B cell (primary cell): ENCODE results near the gene GPC4. TPM values are rescaled to one million over a fixed set of nuclear protein-coding genes. Genes with fewer than 3 reads are reported as not detected.

ENCODE experiments used
- ATAC-seq: fragments of 200-7000 bp; cut with Tn5 transposase; one replicate; pipeline ENCODE4 v1.10.0; 2021; ENCODE audit warnings: low read depth, mild to moderate bottlenecking, moderate number of reproducible peaks, moderate library complexity
- CTCF ChIA-PET: fragments of 350-600 bp; sonication (Branson Sonifier 250); formaldehyde crosslinking; loops from one replicate; lab custom pipeline; 2021; ENCODE audit warnings: antibody characterized with exemption, inconsistent platforms; lab: Charles Lee
- POLR2A ChIA-PET: fragments of 350-600 bp; sonication (Branson Sonifier 250); formaldehyde crosslinking; loops from one replicate; lab custom pipeline; 2021; ENCODE audit warnings: antibody characterized with exemption; lab: Charles Lee
- DNase-seq: peaks from one replicate; pipeline ENCODE4 v3.0.0; 2013
- H2AFZ ChIP-seq: 2 replicates; pipeline ENCODE4 v1.6.1; 2012; ENCODE audit warnings: mild to moderate bottlenecking, low read depth, low read length; ENCODE audit not compliant: insufficient read depth, poor library complexity, severe bottlenecking
- H3K27ac ChIP-seq, 2 donors: 1 replicate in 1 of 2; 2 replicates in 1 of 2; pipeline ENCODE4 v1.5.1; 2012 to 2013; ENCODE audit warnings: low read length in 2 of 2, mild to moderate bottlenecking in 2 of 2, moderate library complexity in 1 of 2
- H3K27me3 ChIP-seq, 4 experiments: fragments of 200-600 bp in 1 of 4; sonication (generic) in 1 of 4; replicated peaks in 1 of 4; 1 replicate in 2 of 4; 2 replicates in 2 of 4; pipeline versions ENCODE4 v1.6.1 to v1.7.0; 2013 to 2016; ENCODE audit warnings: low read length in 3 of 4, mild to moderate bottlenecking in 2 of 4, mixed read lengths in 1 of 4, moderate library complexity in 1 of 4; ENCODE audit not compliant: insufficient read depth in 4 of 4, control insufficient read depth in 3 of 4; ENCODE audit errors: control extremely low read depth in 1 of 4
- H3K36me3 ChIP-seq, 2 experiments: replicated peaks in 1 of 2; 1 replicate in 1 of 2; 2 replicates in 1 of 2; pipeline versions ENCODE4 v1.6.1 to v1.7.1; 2013; ENCODE audit warnings: low read length in 1 of 2; ENCODE audit not compliant: insufficient read depth in 2 of 2, control insufficient read depth in 1 of 2; ENCODE audit errors: control extremely low read depth in 1 of 2, extremely low read depth in 1 of 2
- H3K4me1 ChIP-seq, 2 donors: fragments of 200-600 bp in 1 of 2; sonication (generic) in 1 of 2; 1 replicate in 1 of 2; 2 replicates in 1 of 2; pipeline versions ENCODE4 v1.5.1 to v1.6.1; 2013 to 2017; ENCODE audit warnings: low read length in 2 of 2; ENCODE audit not compliant: control insufficient read depth in 2 of 2, insufficient read depth in 2 of 2
- H3K4me2 ChIP-seq: replicated peaks from 2 replicates; pipeline ENCODE3; 2012; ENCODE audit warnings: mild to moderate bottlenecking, low read depth, low read length; ENCODE audit not compliant: poor library complexity, severe bottlenecking
- H3K4me3 ChIP-seq, 5 experiments: fragments of 200-600 bp in 1 of 5; sonication (generic) in 1 of 5; 1 replicate in 3 of 5; 2 replicates in 2 of 5; pipeline versions ENCODE4 v1.5.1 to v1.7.0; 2011 to 2016; ENCODE audit warnings: low read length in 4 of 5, mild to moderate bottlenecking in 4 of 5, low read depth in 2 of 5, control low read depth in 1 of 5, moderate library complexity in 1 of 5; ENCODE audit not compliant: insufficient read depth in 1 of 5; ENCODE audit errors: control extremely low read depth in 1 of 5, extremely low read depth in 1 of 5
- H3K79me2 ChIP-seq: fragments of 200-600 bp; sonication (generic); one replicate; pipeline ENCODE4 v1.6.0; 2016; ENCODE audit warnings: low read length; ENCODE audit not compliant: control insufficient read depth, insufficient read depth
- H3K9ac ChIP-seq: fragments of 200-600 bp; sonication (generic); 2 replicates; pipeline ENCODE4 v1.6.1; 2017; ENCODE audit warnings: mild to moderate bottlenecking, low read length, moderate library complexity
- H3K9me3 ChIP-seq, 3 donors: one replicate each; pipeline versions ENCODE4 v1.6.1 to v1.7.1; 2013; ENCODE audit warnings: low read length in 2 of 3; ENCODE audit not compliant: control insufficient read depth in 2 of 3, insufficient read depth in 1 of 3; ENCODE audit errors: control extremely low read depth in 1 of 3
- H4K20me1 ChIP-seq: 2 replicates; pipeline ENCODE4 v1.6.0; 2012; ENCODE audit warnings: mild to moderate bottlenecking, low read length; ENCODE audit not compliant: insufficient read depth, control insufficient read depth, poor library complexity, severe bottlenecking
- H3K27ac Mint-ChIP-seq: one replicate; pipeline ENCODE4 v1.8.0; 2021; ENCODE audit warnings: mixed read lengths
- H3K27me3 Mint-ChIP-seq: one replicate; pipeline ENCODE4 v1.8.0; 2021; ENCODE audit warnings: mixed read lengths
- H3K4me1 Mint-ChIP-seq: one replicate; pipeline ENCODE4 v1.8.0; 2021; ENCODE audit warnings: mixed read lengths
- H3K4me3 Mint-ChIP-seq: one replicate; pipeline ENCODE4 v1.8.0; 2021; ENCODE audit warnings: mixed read lengths
- H3K9me3 Mint-ChIP-seq: one replicate; pipeline ENCODE4 v1.8.0; 2022; ENCODE audit warnings: mixed read lengths; ENCODE audit not compliant: insufficient read depth
- EZH2 ChIP-seq: IDR thresholded peaks from 2 replicates; pipeline ENCODE4 v1.6.1; 2012; ENCODE audit warnings: borderline replicate concordance, low read depth, mild to moderate bottlenecking, moderate library complexity, low read length; ENCODE audit not compliant: insufficient read depth, poor library complexity, severe bottlenecking
- WGBS: methylation state at CpG from one replicate; pipeline ENCODE4 v1.1.5; 2013; ENCODE audit warnings: missing lambda C conversion rate; ENCODE audit not compliant: insufficient coverage; 5-methylcytosine and 5-hydroxymethylcytosine counted together
- intact Hi-C: fragments of 100-400 bp; cut with micrococcal nuclease; formaldehyde crosslinking; loops from one replicate; pipeline ENCODE4 v1.10.0; 2022
- polyA plus RNA-seq: library from polyadenylated mRNA; depleted of rRNA; stranded (reverse); fragments of >200 nt; gene quantifications from 2 replicates; pipeline ENCODE4 v1.2.3, GENCODE V29; 2012
- total RNA-seq, 2 donors: library from RNA; stranded (reverse); fragments of 120-200 nt in 1 of 2; gene quantifications; 1 replicate in 1 of 2; 2 replicates in 1 of 2; pipeline versions ENCODE4 v1.2.3 to v1.2.4, GENCODE V29; 2013 to 2022
- TF ChIP-seq, protein P1 (sequence below): fragments of 200-600 bp; IDR thresholded peaks from one replicate; pipeline ENCODE4 v1.8.0; 2022; ENCODE audit warnings: antibody characterized with exemption, mild to moderate bottlenecking

The GPC4 gene
- total and polyA plus RNA-seq, 2 donors (not counting 1 experiment from before 2014, with no cell fraction given): 0.30 to 0.47 TPM

DNA sequence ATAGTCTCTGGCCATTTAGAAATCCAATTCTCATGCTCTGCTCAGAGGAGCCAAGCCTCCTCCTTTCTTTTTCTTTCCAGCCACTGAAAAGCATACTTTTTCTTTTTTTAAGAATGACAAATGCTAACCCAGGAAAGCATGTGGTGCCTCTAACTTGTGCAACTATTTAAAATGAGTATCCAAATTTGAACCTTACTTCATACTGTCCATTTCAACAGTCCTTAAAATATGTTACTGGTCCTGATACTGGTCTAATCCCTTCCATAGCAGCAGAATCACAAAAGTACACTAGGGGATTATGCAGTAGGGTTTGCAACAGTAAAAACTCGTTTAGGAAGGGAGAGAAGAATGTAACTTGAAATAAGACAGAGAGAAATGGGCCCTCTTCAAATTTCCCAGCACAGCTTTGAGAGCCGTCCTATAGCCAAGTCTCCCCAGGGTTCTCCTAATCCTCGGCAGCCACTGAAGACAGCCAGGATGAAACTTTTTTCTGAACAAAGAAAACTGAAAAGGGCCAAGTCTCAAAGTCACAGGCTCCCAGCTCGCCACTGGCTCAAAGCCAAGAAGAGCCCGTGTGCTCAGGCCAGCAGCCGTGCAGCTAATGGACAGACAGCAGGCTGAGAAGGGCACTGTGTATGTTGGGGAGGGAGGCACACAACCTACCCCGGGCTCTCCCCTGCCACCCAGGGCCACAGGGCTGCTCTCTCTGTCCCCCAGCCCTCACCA is 39.5 kb downstream of the GPC4 start:
- CTCF ChIA-PET: no interaction called here
- H3K9ac ChIP-seq: no peak overlapping the region
- peaks cover 5% of the 10 kb centered on the region for H3K4me1 Mint-ChIP-seq
- peaks cover 2% of the 10 kb centered on the region for H3K27me3 Mint-ChIP-seq
- no peaks in the 10 kb centered on the region for H4K20me1 ChIP-seq
- H2AFZ ChIP-seq: no peak overlapping the region
- no CpG with 5 or more reads among the region's 7 CpGs for WGBS
- no peaks in the 10 kb centered on the region for H3K9me3 Mint-ChIP-seq
- H3K9me3 ChIP-seq: no peaks in the 10 kb centered on the region
- no peaks in the 10 kb centered on the region for H3K27me3 ChIP-seq
- no peaks in the 10 kb centered on the region for H3K36me3 ChIP-seq
- intact Hi-C loops: no loop called here
- peaks cover 0 to 3% of the 10 kb centered on the region in 2 donors for H3K4me1 ChIP-seq
- TF ChIP-seq, protein P1, sequence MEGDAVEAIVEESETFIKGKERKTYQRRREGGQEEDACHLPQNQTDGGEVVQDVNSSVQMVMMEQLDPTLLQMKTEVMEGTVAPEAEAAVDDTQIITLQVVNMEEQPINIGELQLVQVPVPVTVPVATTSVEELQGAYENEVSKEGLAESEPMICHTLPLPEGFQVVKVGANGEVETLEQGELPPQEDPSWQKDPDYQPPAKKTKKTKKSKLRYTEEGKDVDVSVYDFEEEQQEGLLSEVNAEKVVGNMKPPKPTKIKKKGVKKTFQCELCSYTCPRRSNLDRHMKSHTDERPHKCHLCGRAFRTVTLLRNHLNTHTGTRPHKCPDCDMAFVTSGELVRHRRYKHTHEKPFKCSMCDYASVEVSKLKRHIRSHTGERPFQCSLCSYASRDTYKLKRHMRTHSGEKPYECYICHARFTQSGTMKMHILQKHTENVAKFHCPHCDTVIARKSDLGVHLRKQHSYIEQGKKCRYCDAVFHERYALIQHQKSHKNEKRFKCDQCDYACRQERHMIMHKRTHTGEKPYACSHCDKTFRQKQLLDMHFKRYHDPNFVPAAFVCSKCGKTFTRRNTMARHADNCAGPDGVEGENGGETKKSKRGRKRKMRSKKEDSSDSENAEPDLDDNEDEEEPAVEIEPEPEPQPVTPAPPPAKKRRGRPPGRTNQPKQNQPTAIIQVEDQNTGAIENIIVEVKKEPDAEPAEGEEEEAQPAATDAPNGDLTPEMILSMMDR: no peak
- no peak for TF ChIP-seq EZH2
- H3K79me2 ChIP-seq: no peaks in the 10 kb centered on the region
- ATAC-seq (no peak), DNase-seq (no peak)
- H3K4me2 ChIP-seq: no peak overlapping the region
- no peak overlapping the region for H3K4me3 ChIP-seq
- H3K4me3 Mint-ChIP-seq: no peak overlapping the region
- H3K27ac Mint-ChIP-seq: no peak overlapping the region
- no peak overlapping the region for H3K27ac ChIP-seq
- POLR2A ChIA-PET: no interaction called here

DNA sequence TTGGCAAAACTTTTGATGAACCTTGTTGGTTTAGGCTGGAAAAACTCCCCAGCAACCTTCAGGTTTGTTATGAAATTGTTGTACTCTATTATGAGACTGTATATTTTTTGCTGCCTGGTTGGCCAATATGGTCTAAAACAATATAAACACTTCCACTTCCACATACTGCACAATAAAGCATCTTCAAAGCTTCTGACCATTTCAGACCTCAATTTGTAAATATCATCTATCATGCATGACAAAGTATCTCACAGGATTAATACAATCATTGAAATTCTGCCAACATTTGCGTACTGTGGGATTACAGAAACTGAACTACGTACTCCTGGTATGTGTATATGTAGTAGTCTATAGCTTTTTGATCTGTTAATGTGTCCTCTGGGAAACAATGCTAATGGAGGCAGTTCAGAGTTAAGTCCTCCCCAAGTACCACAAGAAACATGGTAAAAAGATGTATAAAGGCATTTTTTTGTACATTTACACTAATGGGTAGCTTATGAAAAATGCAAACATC is 40.4 kb downstream of the GPC4 start:
- no peak overlapping the region for H3K9ac ChIP-seq
- WGBS: no CpG with 5 or more reads among the region's 2 CpGs
- intact Hi-C loops: no loop called here
- H3K9me3 ChIP-seq: no peaks in the 10 kb centered on the region
- no peaks in the 10 kb centered on the region for H3K79me2 ChIP-seq
- Mint-ChIP-seq H3K9me3 (no peaks in the 10 kb centered on the region), H3K27ac (no peak overlapping the region), H3K4me3 (no peak overlapping the region), H3K4me1 (peaks cover 3% of the 10 kb centered on the region), H3K27me3 (peaks cover 2% of the 10 kb centered on the region)
- no peaks in the 10 kb centered on the region for H3K27me3 ChIP-seq
- DNase-seq (no peak), ATAC-seq (no peak)
- no peak overlapping the region for H3K27ac ChIP-seq
- H2AFZ ChIP-seq: no peak overlapping the region
- no peaks in the 10 kb centered on the region for H3K36me3 ChIP-seq
- no peak overlapping the region for H3K4me3 ChIP-seq
- TF ChIP-seq, protein P1: no peak
- no peak for TF ChIP-seq EZH2
- H4K20me1 ChIP-seq: no peaks in the 10 kb centered on the region
- no peak overlapping the region for H3K4me2 ChIP-seq
- CTCF ChIA-PET: no interaction called here
- H3K4me1 ChIP-seq: peaks cover 0 to under 1% of the 10 kb centered on the region in 2 donors
- POLR2A ChIA-PET: no interaction called here
